B cell (primary cell): ENCODE measurements around the gene ST6GALNAC3. TPM values are rescaled to one million over a fixed set of nuclear protein-coding genes. Genes with fewer than 3 reads are reported as not detected.

Source experiments
- ATAC-seq: fragments of 200-7000 bp; cut with Tn5 transposase; one replicate; pipeline ENCODE4 v1.10.0; 2021; ENCODE audit warnings: low read depth, mild to moderate bottlenecking, moderate number of reproducible peaks, moderate library complexity
- CTCF ChIA-PET: fragments of 350-600 bp; sonication (Branson Sonifier 250); formaldehyde crosslinking; loops from one replicate; lab custom pipeline; 2021; ENCODE audit warnings: antibody characterized with exemption, inconsistent platforms; lab: Charles Lee
- POLR2A ChIA-PET: fragments of 350-600 bp; sonication (Branson Sonifier 250); formaldehyde crosslinking; loops from one replicate; lab custom pipeline; 2021; ENCODE audit warnings: antibody characterized with exemption; lab: Charles Lee
- DNase-seq: peaks from one replicate; pipeline ENCODE4 v3.0.0; 2013
- H2AFZ ChIP-seq: 2 replicates; pipeline ENCODE4 v1.6.1; 2012; ENCODE audit warnings: mild to moderate bottlenecking, low read depth, low read length; ENCODE audit not compliant: insufficient read depth, poor library complexity, severe bottlenecking
- H3K27ac ChIP-seq, 2 donors: 1 replicate in 1 of 2; 2 replicates in 1 of 2; pipeline ENCODE4 v1.5.1; 2012 to 2013; ENCODE audit warnings: low read length in 2 of 2, mild to moderate bottlenecking in 2 of 2, moderate library complexity in 1 of 2
- H3K27me3 ChIP-seq, 4 experiments: fragments of 200-600 bp in 1 of 4; sonication (generic) in 1 of 4; replicated peaks in 1 of 4; 1 replicate in 2 of 4; 2 replicates in 2 of 4; pipeline versions ENCODE4 v1.6.1 to v1.7.0; 2013 to 2016; ENCODE audit warnings: low read length in 3 of 4, mild to moderate bottlenecking in 2 of 4, mixed read lengths in 1 of 4, moderate library complexity in 1 of 4; ENCODE audit not compliant: insufficient read depth in 4 of 4, control insufficient read depth in 3 of 4; ENCODE audit errors: control extremely low read depth in 1 of 4
- H3K36me3 ChIP-seq, 2 experiments: replicated peaks in 1 of 2; 1 replicate in 1 of 2; 2 replicates in 1 of 2; pipeline versions ENCODE4 v1.6.1 to v1.7.1; 2013; ENCODE audit warnings: low read length in 1 of 2; ENCODE audit not compliant: insufficient read depth in 2 of 2, control insufficient read depth in 1 of 2; ENCODE audit errors: control extremely low read depth in 1 of 2, extremely low read depth in 1 of 2
- H3K4me1 ChIP-seq, 2 donors: fragments of 200-600 bp in 1 of 2; sonication (generic) in 1 of 2; 1 replicate in 1 of 2; 2 replicates in 1 of 2; pipeline versions ENCODE4 v1.5.1 to v1.6.1; 2013 to 2017; ENCODE audit warnings: low read length in 2 of 2; ENCODE audit not compliant: control insufficient read depth in 2 of 2, insufficient read depth in 2 of 2
- H3K4me2 ChIP-seq: replicated peaks from 2 replicates; pipeline ENCODE3; 2012; ENCODE audit warnings: mild to moderate bottlenecking, low read depth, low read length; ENCODE audit not compliant: poor library complexity, severe bottlenecking
- H3K4me3 ChIP-seq, 5 experiments: fragments of 200-600 bp in 1 of 5; sonication (generic) in 1 of 5; 1 replicate in 3 of 5; 2 replicates in 2 of 5; pipeline versions ENCODE4 v1.5.1 to v1.7.0; 2011 to 2016; ENCODE audit warnings: low read length in 4 of 5, mild to moderate bottlenecking in 4 of 5, low read depth in 2 of 5, control low read depth in 1 of 5, moderate library complexity in 1 of 5; ENCODE audit not compliant: insufficient read depth in 1 of 5; ENCODE audit errors: control extremely low read depth in 1 of 5, extremely low read depth in 1 of 5
- H3K79me2 ChIP-seq: fragments of 200-600 bp; sonication (generic); one replicate; pipeline ENCODE4 v1.6.0; 2016; ENCODE audit warnings: low read length; ENCODE audit not compliant: control insufficient read depth, insufficient read depth
- H3K9ac ChIP-seq: fragments of 200-600 bp; sonication (generic); 2 replicates; pipeline ENCODE4 v1.6.1; 2017; ENCODE audit warnings: mild to moderate bottlenecking, low read length, moderate library complexity
- H3K9me3 ChIP-seq, 3 donors: one replicate each; pipeline versions ENCODE4 v1.6.1 to v1.7.1; 2013; ENCODE audit warnings: low read length in 2 of 3; ENCODE audit not compliant: control insufficient read depth in 2 of 3, insufficient read depth in 1 of 3; ENCODE audit errors: control extremely low read depth in 1 of 3
- H4K20me1 ChIP-seq: 2 replicates; pipeline ENCODE4 v1.6.0; 2012; ENCODE audit warnings: mild to moderate bottlenecking, low read length; ENCODE audit not compliant: insufficient read depth, control insufficient read depth, poor library complexity, severe bottlenecking
- H3K27ac Mint-ChIP-seq: one replicate; pipeline ENCODE4 v1.8.0; 2021; ENCODE audit warnings: mixed read lengths
- H3K27me3 Mint-ChIP-seq: one replicate; pipeline ENCODE4 v1.8.0; 2021; ENCODE audit warnings: mixed read lengths
- H3K4me1 Mint-ChIP-seq: one replicate; pipeline ENCODE4 v1.8.0; 2021; ENCODE audit warnings: mixed read lengths
- H3K4me3 Mint-ChIP-seq: one replicate; pipeline ENCODE4 v1.8.0; 2021; ENCODE audit warnings: mixed read lengths
- H3K9me3 Mint-ChIP-seq: one replicate; pipeline ENCODE4 v1.8.0; 2022; ENCODE audit warnings: mixed read lengths; ENCODE audit not compliant: insufficient read depth
- CTCF ChIP-seq: fragments of 200-600 bp; IDR thresholded peaks from one replicate; pipeline ENCODE4 v1.8.0; 2022; ENCODE audit warnings: antibody characterized with exemption, mild to moderate bottlenecking
- EZH2 ChIP-seq: IDR thresholded peaks from 2 replicates; pipeline ENCODE4 v1.6.1; 2012; ENCODE audit warnings: borderline replicate concordance, low read depth, mild to moderate bottlenecking, moderate library complexity, low read length; ENCODE audit not compliant: insufficient read depth, poor library complexity, severe bottlenecking
- WGBS: methylation state at CpG from one replicate; pipeline ENCODE4 v1.1.5; 2013; ENCODE audit warnings: missing lambda C conversion rate; ENCODE audit not compliant: insufficient coverage; 5-methylcytosine and 5-hydroxymethylcytosine counted together
- intact Hi-C: fragments of 100-400 bp; cut with micrococcal nuclease; formaldehyde crosslinking; loops from one replicate; pipeline ENCODE4 v1.10.0; 2022
- polyA plus RNA-seq: library from polyadenylated mRNA; depleted of rRNA; stranded (reverse); fragments of >200 nt; gene quantifications from 2 replicates; pipeline ENCODE4 v1.2.3, GENCODE V29; 2012
- total RNA-seq, 2 donors: library from RNA; stranded (reverse); fragments of 120-200 nt in 1 of 2; gene quantifications; 1 replicate in 1 of 2; 2 replicates in 1 of 2; pipeline versions ENCODE4 v1.2.3 to v1.2.4, GENCODE V29; 2013 to 2022

The ST6GALNAC3 gene
- total and polyA plus RNA-seq, 2 donors (not counting 1 experiment from before 2014, with no cell fraction given) = 3.0 to 17.3 TPM

GRCh38 chr1:76262601-76263000 lies 188.1 kb downstream of the ST6GALNAC3 start:
- no peaks in the 10 kb centered on the region for H3K27me3 Mint-ChIP-seq
- no peak overlapping the region for H3K4me3 Mint-ChIP-seq
- Histone ChIP-seq H3K9me3 (no peaks in the 10 kb centered on the region), H2AFZ (no peak overlapping the region), H3K36me3 (no peaks in the 10 kb centered on the region), H3K4me2 (no peak overlapping the region), H3K4me3 (no peak overlapping the region), H3K79me2 (peaks cover 3% of the 10 kb centered on the region), H3K27ac (no peak overlapping the region), H3K9ac (no peak overlapping the region), H3K27me3 (no peaks in the 10 kb centered on the region), H3K4me1 (peaks cover 0 to 14% of the 10 kb centered on the region in 2 donors), H4K20me1 (peaks cover 5% of the 10 kb centered on the region)
- peaks cover 17% of the 10 kb centered on the region for H3K4me1 Mint-ChIP-seq
- ChIA-PET POLR2A (no interaction called here), CTCF (no interaction called here)
- H3K9me3 Mint-ChIP-seq = no peaks in the 10 kb centered on the region
- DNase-seq = no peak
- no peak for TF ChIP-seq EZH2
- TF ChIP-seq CTCF = no peak
- ATAC-seq = no peak
- 100% methylated on average over 1 of the region's 5 CpGs for WGBS
- no peak overlapping the region for H3K27ac Mint-ChIP-seq
- intact Hi-C loops = no loop called here

DNA sequence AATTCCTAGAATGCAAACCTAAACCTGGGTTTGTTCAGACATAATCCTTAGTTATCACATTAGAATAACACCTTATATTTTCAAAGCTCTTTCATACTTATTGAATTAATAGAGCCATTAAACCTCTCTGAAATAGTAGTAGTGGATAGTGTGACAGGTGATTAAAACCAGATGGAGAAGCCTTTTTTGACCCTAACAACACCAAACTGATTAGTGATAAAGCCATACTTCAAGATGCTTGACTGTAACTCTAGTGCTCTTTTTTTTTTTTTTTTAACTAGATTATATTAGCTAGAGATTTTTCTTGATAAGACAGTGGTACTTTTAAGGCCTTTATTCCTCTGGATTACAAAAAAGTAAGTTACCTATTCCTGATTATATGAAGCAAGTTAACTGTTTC lies 190.1 kb downstream of the ST6GALNAC3 start:
- ATAC-seq = no peak
- Mint-ChIP-seq H3K27me3 (no peaks in the 10 kb centered on the region), H3K4me1 (peaks cover 27% of the 10 kb centered on the region), H3K27ac (no peak overlapping the region), H3K4me3 (no peak overlapping the region), H3K9me3 (no peaks in the 10 kb centered on the region)
- Histone ChIP-seq H3K36me3 (no peaks in the 10 kb centered on the region), H2AFZ (no peak overlapping the region), H3K27ac (no peak overlapping the region), H3K27me3 (no peaks in the 10 kb centered on the region), H4K20me1 (peaks cover 5% of the 10 kb centered on the region), H3K4me1 (peaks cover 6 to 25% of the 10 kb centered on the region in 2 donors), H3K9me3 (no peaks in the 10 kb centered on the region), H3K9ac (no peak overlapping the region), H3K4me3 (no peak overlapping the region), H3K79me2 (peaks cover 5% of the 10 kb centered on the region), H3K4me2 (no peak overlapping the region)
- TF ChIP-seq EZH2 = no peak
- ChIA-PET POLR2A (no interaction called here), CTCF (no interaction called here)
- DNase-seq = no peak
- intact Hi-C loops = no loop called here
